ENCODE measurements around the gene EXD2.

Gene EXD2

GRCh38 chr14:69191340-69192111, at the start of gene EXD2:
EXD2 (plus strand) TSS chr14:69191498; CDS start chr14:69209471, 17,973 bp downstream.
- Histone ChIP-seq H3K9me3 (ENCODE audit: control insufficient read depth, insufficient read depth, low read length) (no peaks in the 10 kb centered on the region), H3K4me1 (ENCODE audit: control insufficient read depth, insufficient read depth, low read length) (no peaks in the 10 kb centered on the region), H3K27me3 (ENCODE audit: control insufficient read depth, insufficient read depth, low read length) (no peaks in the 10 kb centered on the region), H3K27ac (ENCODE audit: low read length) (no peak within 1 kb of the TSS), H3K36me3 (ENCODE audit: control insufficient read depth, insufficient read depth, low read length) (no peaks in the 10 kb centered on the region), H3K4me3 (ENCODE audit: low read length) (peak within 1 kb of the TSS; percentile 82)
- peak; percentile 88 for DNase-seq (ENCODE audit: low read depth, low spot score)
- no CpG with 5 or more reads among the region's 58 CpGs for WGBS (ENCODE audit: insufficient coverage, insufficient read length)

GRCh38 chr14:69141550-69141949, 49.7 kb upstream of the EXD2 start:
- Histone ChIP-seq H3K36me3 (ENCODE audit: control insufficient read depth, insufficient read depth, low read length) (no peaks in the 10 kb centered on the region), H3K27ac (ENCODE audit: low read length) (no peak overlapping the region), H3K4me3 (ENCODE audit: low read length) (no peak overlapping the region), H3K27me3 (ENCODE audit: control insufficient read depth, insufficient read depth, low read length) (no peaks in the 10 kb centered on the region), H3K9me3 (ENCODE audit: control insufficient read depth, insufficient read depth, low read length) (no peaks in the 10 kb centered on the region), H3K4me1 (ENCODE audit: control insufficient read depth, insufficient read depth, low read length) (no peaks in the 10 kb centered on the region)
- WGBS (ENCODE audit: insufficient coverage, insufficient read length): no CpG with 5 or more reads among the region's 1 CpG
- DNase-seq (ENCODE audit: low read depth, low spot score): no peak

- no peaks in the 10 kb centered on the region for H3K9me3 ChIP-seq (ENCODE audit: control insufficient read depth, insufficient read depth, low read length)
- H3K27ac ChIP-seq (ENCODE audit: low read length): no peak overlapping the region
- no peaks in the 10 kb centered on the region for H3K4me1 ChIP-seq (ENCODE audit: control insufficient read depth, insufficient read depth, low read length)
- DNase-seq (ENCODE audit: low read depth, low spot score): no peak
- H3K4me3 ChIP-seq (ENCODE audit: low read length): no peak overlapping the region
- H3K36me3 ChIP-seq (ENCODE audit: control insufficient read depth, insufficient read depth, low read length): no peaks in the 10 kb centered on the region
- H3K27me3 ChIP-seq (ENCODE audit: control insufficient read depth, insufficient read depth, low read length): no peaks in the 10 kb centered on the region
- WGBS (ENCODE audit: insufficient coverage, insufficient read length): no CpG with 5 or more reads among the region's 5 CpGs
Measured at GRCh38 chr14:69142101-69142500, 49.2 kb upstream of the EXD2 start.

GRCh38 chr14:69149461-69150244, 41.6 kb upstream of the EXD2 start:
- Histone ChIP-seq H3K27me3 (ENCODE audit: control insufficient read depth, insufficient read depth, low read length) (peaks cover 3% of the 10 kb centered on the region; the same call in 1 of the 2 replicates), H3K4me3 (ENCODE audit: low read length) (no peak overlapping the region), H3K27ac (ENCODE audit: low read length) (no peak overlapping the region), H3K36me3 (ENCODE audit: control insufficient read depth, insufficient read depth, low read length) (no peaks in the 10 kb centered on the region), H3K4me1 (ENCODE audit: control insufficient read depth, insufficient read depth, low read length) (no peaks in the 10 kb centered on the region), H3K9me3 (ENCODE audit: control insufficient read depth, insufficient read depth, low read length) (no peaks in the 10 kb centered on the region)
- no CpG with 5 or more reads among the region's 2 CpGs for whole genome bisulfite sequencing (ENCODE audit: insufficient coverage, insufficient read length)
- no peak for DNase-seq (ENCODE audit: low read depth, low spot score)

GRCh38 chr14:69151458-69152180, 39.7 kb upstream of the EXD2 start:
- Histone ChIP-seq H3K9me3 (ENCODE audit: control insufficient read depth, insufficient read depth, low read length) (no peaks in the 10 kb centered on the region), H3K4me1 (ENCODE audit: control insufficient read depth, insufficient read depth, low read length) (no peaks in the 10 kb centered on the region), H3K36me3 (ENCODE audit: control insufficient read depth, insufficient read depth, low read length) (no peaks in the 10 kb centered on the region), H3K27me3 (ENCODE audit: control insufficient read depth, insufficient read depth, low read length) (peaks cover 3% of the 10 kb centered on the region; the same call in 1 of the 2 replicates), H3K27ac (ENCODE audit: low read length) (no peak overlapping the region), H3K4me3 (ENCODE audit: low read length) (peak overlapping the region; percentile 72; the same call in 1 of the 2 replicates)
- WGBS (ENCODE audit: insufficient coverage, insufficient read length): no CpG with 5 or more reads among the region's 57 CpGs
- no peak for DNase-seq (ENCODE audit: low read depth, low spot score)

GRCh38 chr14:69152181-69152901, 39.0 kb upstream of the EXD2 start:
- Histone ChIP-seq H3K4me3 (ENCODE audit: low read length) (peak overlapping the region; percentile 72; the same call in 1 of the 2 replicates), H3K4me1 (ENCODE audit: control insufficient read depth, insufficient read depth, low read length) (no peaks in the 10 kb centered on the region), H3K36me3 (ENCODE audit: control insufficient read depth, insufficient read depth, low read length) (no peaks in the 10 kb centered on the region), H3K27me3 (ENCODE audit: control insufficient read depth, insufficient read depth, low read length) (peaks cover 3% of the 10 kb centered on the region; the same call in 1 of the 2 replicates), H3K9me3 (ENCODE audit: control insufficient read depth, insufficient read depth, low read length) (no peaks in the 10 kb centered on the region), H3K27ac (ENCODE audit: low read length) (no peak overlapping the region)
- no peak for DNase-seq (ENCODE audit: low read depth, low spot score)
- WGBS (ENCODE audit: insufficient coverage, insufficient read length): no CpG with 5 or more reads among the region's 38 CpGs

GRCh38 chr14:69152902-69153151, 38.5 kb upstream of the EXD2 start, which contains the start of gene DCAF5:
DCAF5 (minus strand) TSS chr14:69153119; CDS start chr14:69152978, 141 bp downstream.
- Histone ChIP-seq H3K9me3 (ENCODE audit: control insufficient read depth, insufficient read depth, low read length) (no peaks in the 10 kb centered on the region), H3K4me3 (ENCODE audit: low read length) (peak within 1 kb of the TSS; percentile 72), H3K4me1 (ENCODE audit: control insufficient read depth, insufficient read depth, low read length) (no peaks in the 10 kb centered on the region), H3K27ac (ENCODE audit: low read length) (no peak within 1 kb of the TSS), H3K27me3 (ENCODE audit: control insufficient read depth, insufficient read depth, low read length) (peaks cover 3% of the 10 kb centered on the region; the same call in 1 of the 2 replicates), H3K36me3 (ENCODE audit: control insufficient read depth, insufficient read depth, low read length) (no peaks in the 10 kb centered on the region)
- WGBS (ENCODE audit: insufficient coverage, insufficient read length): no CpG with 5 or more reads among the region's 26 CpGs
- no peak for DNase-seq (ENCODE audit: low read depth, low spot score)

- Histone ChIP-seq H3K27me3 (ENCODE audit: control insufficient read depth, insufficient read depth, low read length) (peaks cover 3% of the 10 kb centered on the region; the same call in 1 of the 2 replicates), H3K36me3 (ENCODE audit: control insufficient read depth, insufficient read depth, low read length) (no peaks in the 10 kb centered on the region), H3K9me3 (ENCODE audit: control insufficient read depth, insufficient read depth, low read length) (no peaks in the 10 kb centered on the region), H3K27ac (ENCODE audit: low read length) (no peak overlapping the region), H3K4me3 (ENCODE audit: low read length) (peak overlapping the region; percentile 72), H3K4me1 (ENCODE audit: control insufficient read depth, insufficient read depth, low read length) (no peaks in the 10 kb centered on the region)
- no CpG with 5 or more reads among the region's 72 CpGs for WGBS (ENCODE audit: insufficient coverage, insufficient read length)
- DNase-seq (ENCODE audit: low read depth, low spot score): no peak
Measured at GRCh38 chr14:69153152-69153872, 38.0 kb upstream of the EXD2 start.

GRCh38 chr14:69153873-69154270, 37.4 kb upstream of the EXD2 start:
- Histone ChIP-seq H3K36me3 (ENCODE audit: control insufficient read depth, insufficient read depth, low read length) (no peaks in the 10 kb centered on the region), H3K4me3 (ENCODE audit: low read length) (peak overlapping the region; percentile 72; the same call in 1 of the 2 replicates), H3K9me3 (ENCODE audit: control insufficient read depth, insufficient read depth, low read length) (no peaks in the 10 kb centered on the region), H3K27me3 (ENCODE audit: control insufficient read depth, insufficient read depth, low read length) (peaks cover 3% of the 10 kb centered on the region; the same call in 1 of the 2 replicates), H3K4me1 (ENCODE audit: control insufficient read depth, insufficient read depth, low read length) (no peaks in the 10 kb centered on the region), H3K27ac (ENCODE audit: low read length) (no peak overlapping the region)
- no peak for DNase-seq (ENCODE audit: low read depth, low spot score)
- WGBS (ENCODE audit: insufficient coverage, insufficient read length): no CpG with 5 or more reads among the region's 13 CpGs
